ENCODE results near the gene MED13.
"Not testable (repeated sequence)": the region's sequence is repeated elsewhere in the genome, so short reads cannot be mapped to it uniquely, and the experiment has no call there.

The MED13 gene

GRCh38 chr17:61904094-61904710 is 160.9 kb downstream of the MED13 start:
- DNase-seq, result peak; percentile 36

- DNase-seq, result no peak
These were observed 161.8 kb downstream of the MED13 start for GRCh38 chr17:61903251-61903650.

- DNase-seq, result no peak
These were observed 167.4 kb downstream of the MED13 start for GRCh38 chr17:61897548-61898180.

GRCh38 chr17:61895391-61895790 is 169.7 kb downstream of the MED13 start:
- no peak for DNase-seq

GRCh38 chr17:61894310-61894709 is 170.8 kb downstream of the MED13 start:
- DNase-seq, result not testable (repeated sequence)

Measured in stimulated activated CD4-positive, alpha-beta T cell treated with anti-CD3 and anti-CD28 coated beads, Interleukin-4, amount 100 ng/mL, for 24 hours (primary cell).